ENCODE measurements around the gene GNB1L.

DNA sequence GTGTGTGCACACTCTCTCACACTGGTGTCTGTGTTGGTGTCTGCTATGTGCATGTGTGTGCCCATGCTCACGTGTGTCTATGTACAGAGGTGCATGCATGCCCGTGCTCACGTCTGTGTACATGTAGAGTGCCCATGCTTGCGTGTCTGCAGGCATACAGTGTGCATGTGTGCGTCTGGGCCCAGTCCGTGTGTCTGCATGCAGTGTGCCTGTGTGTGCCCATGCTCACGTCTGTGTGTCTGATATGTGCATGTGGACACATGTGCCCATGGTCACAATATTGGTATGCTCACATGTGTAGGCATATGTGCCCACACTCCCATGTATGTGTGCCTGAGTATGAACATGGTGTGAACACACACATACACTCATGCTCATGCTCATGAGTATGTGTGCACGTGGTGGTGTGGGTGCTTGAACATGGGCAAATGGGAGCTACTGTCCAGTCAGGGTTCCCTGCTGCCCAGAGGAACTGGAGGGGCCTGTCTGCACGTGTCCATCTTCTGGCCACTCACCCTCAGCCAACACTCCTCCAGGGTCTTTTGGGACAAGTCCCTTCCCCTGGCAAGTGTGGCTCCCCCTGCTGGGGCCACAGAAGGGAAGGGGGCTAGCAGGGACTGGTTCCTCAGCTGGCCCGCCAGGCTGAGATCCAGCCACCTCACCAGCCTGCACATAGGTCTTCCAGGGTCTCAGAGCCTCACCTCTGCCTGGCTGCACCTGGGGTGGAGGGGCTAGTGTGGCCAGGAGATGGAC, 101.4 kb downstream of the GNB1L start:
- TF ChIP-seq, protein P1, sequence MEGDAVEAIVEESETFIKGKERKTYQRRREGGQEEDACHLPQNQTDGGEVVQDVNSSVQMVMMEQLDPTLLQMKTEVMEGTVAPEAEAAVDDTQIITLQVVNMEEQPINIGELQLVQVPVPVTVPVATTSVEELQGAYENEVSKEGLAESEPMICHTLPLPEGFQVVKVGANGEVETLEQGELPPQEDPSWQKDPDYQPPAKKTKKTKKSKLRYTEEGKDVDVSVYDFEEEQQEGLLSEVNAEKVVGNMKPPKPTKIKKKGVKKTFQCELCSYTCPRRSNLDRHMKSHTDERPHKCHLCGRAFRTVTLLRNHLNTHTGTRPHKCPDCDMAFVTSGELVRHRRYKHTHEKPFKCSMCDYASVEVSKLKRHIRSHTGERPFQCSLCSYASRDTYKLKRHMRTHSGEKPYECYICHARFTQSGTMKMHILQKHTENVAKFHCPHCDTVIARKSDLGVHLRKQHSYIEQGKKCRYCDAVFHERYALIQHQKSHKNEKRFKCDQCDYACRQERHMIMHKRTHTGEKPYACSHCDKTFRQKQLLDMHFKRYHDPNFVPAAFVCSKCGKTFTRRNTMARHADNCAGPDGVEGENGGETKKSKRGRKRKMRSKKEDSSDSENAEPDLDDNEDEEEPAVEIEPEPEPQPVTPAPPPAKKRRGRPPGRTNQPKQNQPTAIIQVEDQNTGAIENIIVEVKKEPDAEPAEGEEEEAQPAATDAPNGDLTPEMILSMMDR (IDR thresholded peaks at IDR 0.05) = no peak
- no peak for TF ChIP-seq POLR2A (IDR thresholded peaks at IDR 0.05)
